ENCODE data around the gene FBXO11.
"Not testable (repeated sequence)": the region's sequence is repeated elsewhere in the genome, so short reads cannot be mapped to it uniquely, and the experiment has no call there.

The FBXO11 gene

DNA sequence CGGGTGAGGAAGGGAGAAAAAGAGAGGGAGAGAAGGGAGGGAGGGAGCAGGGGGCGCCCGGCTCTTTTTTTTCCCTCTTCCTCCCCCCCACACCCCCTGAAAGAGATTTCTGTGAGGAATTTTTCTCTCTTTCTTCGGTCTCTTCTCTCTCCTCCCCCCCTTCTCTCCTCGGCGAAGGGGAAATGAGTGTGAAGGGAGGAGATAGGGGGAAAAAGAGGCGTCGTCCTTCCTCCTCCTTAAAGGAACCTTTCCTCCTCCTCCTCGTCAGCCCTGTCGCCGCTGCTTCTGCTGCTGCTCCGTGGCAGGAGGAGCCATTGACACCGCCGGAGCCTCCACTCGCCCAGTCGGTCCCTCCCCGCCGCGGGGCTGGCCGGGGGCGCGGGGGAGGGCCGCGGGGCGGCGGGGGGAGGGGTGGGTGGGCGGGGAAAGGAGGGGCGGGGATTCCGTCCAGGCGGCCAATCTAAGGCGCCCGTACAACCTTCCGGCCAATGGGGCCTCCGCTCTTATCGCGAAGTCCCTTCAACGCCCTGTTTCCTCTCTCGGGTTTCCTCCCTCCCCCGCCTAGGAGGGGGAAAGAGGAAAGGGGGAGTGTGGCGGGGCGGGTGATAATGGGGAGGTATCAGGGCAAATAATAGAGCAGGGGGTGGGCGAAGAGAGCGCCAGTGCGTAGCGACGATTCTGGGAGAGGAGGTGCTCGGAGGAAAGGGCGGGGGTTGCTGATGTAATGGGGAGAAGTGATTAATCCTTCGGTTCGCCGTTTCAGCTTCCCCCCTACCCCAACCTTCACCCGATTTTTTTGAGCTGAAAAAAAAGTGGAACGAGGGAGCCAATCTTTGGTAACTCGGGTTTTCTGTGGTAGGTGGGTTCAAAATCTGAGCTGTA, at the start of gene FBXO11:
Gene FBXO11 (minus strand): TSS at position 342 of the 882 bp plus-strand sequence. CDS start 778 bp downstream, outside the sequence.
- DNase-seq = peak; percentile 94

DNA sequence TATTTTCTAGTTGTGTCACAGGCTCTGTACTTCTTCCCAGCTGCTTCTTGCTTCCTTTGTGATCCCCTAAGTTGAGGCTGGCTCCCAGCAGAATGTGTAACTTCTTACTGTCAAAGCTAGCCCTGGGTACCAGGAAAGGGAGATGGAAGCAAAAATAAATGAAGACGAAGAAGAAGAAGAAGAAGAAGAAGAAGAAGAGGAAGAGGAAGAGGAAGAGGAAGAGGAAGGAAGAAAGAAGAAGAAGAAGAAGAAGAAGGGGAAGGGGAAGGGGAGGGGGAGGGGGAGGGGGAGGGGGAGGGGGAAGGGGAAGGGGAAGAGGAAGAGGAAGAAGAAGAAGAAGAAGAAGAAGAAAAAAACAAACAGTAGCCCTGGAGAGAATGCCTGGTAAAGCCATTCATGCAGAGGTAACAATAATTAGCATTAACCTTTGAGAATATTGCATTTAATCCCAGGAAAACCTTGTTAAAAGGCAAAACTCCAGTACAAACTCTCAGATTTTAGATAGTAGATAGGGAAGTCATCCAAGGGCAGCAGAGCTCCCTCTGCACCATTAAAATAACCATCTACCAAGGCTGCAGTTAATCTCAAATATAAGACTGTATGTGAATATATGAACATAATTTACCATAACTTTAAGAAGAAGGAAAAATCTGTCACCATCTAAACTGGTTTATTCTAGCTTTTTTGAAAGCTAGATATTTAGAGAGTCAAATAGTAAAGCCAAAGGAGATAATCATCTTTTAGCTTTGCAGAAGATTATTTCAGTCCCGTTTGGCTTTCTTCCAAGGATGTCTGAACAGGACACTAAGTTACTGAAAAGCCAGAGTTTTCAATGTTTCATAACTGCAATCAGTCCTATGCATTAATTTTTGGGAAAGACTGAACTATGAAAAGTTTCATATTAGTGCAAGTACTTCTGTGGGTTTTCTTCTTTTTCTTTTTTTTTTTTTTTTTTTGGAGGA, 44.3 kb upstream of the FBXO11 start:
- DNase-seq = no peak

DNA sequence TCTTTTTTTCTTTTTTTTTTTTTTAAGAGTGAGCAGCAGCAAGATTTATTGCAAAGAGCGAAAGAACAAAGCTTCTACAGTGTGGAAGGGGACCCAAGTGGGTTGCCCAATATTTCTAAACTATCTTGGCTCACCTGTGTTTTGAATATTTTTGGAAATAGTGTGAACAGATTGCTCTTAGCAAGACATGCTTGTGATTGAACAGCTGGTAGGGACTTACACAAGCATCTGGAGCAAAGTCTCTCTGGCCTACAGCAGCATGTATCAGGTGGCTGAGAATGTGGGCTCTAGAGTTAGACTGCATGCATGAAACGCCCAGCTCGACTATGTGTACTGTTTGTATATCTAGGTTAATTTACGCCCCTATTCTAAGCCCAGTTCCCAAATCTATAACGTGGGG, 40.3 kb upstream of the FBXO11 start:
- DNase-seq = no peak

DNA sequence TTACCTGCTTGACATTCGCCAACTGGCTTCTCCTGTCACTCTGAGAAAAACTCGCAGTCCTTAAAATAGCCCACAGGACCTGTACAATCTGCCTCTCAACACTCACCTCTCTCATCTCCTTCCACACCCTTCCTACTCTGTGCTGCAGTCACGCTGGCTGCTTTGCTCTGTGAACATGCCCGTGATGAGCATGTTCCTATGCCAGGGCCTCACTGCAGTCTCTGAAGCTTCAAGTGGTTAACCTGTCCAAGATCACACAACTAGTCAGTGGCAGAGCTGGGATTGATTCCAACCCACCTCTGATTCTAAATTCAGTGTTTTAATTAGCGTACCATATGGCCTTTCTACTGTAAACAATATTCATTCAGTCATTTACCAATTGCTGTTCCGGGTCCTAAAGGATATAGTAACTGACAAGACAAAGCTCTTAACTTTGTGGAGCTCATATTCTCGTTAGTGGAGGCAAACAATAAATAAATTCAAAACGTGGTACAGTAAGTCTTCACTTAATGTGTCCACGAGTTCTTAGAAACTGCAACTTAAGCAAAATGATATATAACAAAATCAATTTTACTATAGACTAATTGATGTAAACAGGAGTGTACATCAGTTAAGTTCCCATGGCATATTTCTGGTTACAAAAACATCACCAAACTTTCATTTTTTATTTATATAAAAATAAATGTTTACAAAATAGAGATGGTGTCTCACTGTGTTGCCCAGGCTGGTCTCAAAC, 38.9 kb upstream of the FBXO11 start:
- DNase-seq = no peak

DNA sequence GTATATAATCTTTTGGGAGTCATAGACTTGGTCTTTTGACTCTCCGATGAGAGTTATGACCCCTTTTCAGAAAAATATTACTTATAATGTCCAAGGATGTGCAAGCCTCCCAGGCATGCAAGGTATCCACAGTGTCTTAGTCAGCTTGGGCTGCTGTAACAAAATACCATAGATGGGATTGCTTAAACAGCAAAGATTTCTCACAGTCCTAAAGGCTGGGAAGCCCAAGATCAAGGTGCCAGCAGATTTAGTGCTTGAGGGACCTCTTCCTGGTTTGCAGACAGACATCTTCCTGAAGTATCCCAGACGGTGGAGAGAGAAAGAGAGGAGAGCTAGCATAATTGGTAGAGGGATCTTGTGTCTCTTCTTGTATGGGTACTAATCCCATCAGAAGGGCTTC, 35.6 kb upstream of the FBXO11 start:
- DNase-seq = no peak

DNA sequence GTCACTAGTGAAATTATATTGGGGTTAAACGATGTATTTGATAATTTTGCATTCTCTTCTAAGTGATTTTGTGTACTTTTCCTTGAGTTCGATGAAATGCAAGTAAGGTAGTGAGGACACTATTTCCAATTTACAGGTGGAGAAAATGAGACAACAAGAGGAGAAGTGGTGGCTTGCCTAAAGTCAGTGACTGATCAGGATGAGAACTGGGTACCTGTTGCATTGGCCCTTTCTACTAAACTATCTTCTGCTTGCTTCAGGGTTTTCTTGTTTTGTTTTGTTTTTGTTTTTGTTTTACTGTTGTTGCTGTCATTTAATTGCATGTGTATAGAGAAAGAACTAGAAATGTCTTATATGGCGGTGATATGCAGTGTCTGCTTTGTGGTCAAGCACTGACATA, 31.4 kb upstream of the FBXO11 start:
- no peak for DNase-seq

DNA sequence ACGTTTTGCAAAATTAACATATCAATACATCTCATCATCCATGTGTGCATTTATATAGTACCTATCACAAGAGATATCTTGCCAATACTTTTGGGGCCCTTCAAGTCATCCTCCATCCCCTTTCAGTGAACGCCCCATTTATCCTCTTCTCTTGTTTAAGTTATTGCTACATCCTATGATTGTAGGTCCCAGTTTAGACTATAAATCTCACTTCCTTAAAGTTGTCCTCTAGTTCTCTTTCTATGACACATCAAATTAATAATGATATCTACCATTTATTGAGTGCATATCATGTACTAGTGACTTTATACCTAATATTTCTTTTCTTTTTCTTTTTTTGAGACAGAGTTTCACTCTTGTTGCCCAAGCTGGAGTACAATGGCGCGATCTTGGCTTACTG, 28.8 kb upstream of the FBXO11 start:
- DNase-seq = no peak

DNA sequence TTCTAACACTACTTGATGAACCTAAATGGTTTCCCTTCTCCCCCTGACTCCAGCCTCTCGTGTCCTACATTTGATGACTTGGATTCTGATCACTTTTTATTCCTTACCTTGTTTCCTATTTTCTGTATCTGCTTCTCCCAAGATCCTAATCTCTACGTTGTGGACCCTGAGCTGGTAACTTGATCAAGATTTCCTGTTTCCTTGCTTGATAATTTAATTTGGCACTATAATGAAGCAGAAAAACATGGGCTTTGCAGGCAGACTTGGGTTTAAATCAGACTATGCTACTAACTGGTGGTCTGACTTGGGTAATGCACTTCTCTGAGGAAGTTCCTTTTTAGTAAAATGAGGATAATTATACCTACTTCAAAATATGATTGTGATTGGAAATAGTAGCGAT, 11.7 kb upstream of the FBXO11 start:
- no peak for DNase-seq

DNA sequence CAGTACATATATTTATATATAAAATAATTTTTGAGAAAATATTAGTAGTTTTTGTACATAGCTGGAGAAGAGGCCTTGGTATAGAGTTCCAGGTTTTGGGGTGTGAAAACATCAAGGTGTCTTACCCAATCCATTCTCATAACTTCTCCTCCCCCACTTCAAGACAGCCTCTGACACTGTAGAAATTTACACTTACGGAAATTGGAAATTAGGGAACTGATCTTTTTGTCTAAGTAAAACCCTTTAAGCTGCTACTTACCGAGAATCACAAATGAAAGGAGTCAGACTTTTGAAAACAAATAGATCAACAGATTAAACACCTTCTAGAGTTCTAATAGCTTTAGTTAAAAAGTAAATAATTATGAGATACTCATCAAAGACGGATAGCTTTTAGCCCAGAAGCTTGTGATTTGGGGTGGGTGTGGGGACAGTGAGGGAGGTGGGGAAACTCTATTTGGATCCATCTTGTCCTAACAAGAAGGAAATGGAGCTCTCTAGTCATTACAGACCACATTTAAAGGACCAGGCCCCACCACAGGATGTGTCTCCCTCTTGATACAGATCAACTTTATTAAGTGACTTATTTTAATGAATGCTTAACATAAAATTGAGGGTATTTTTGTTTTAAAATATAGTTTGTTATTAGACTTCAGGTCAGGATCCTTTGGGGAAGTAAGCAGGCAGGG, 11.1 kb upstream of the FBXO11 start:
- no peak for DNase-seq

DNA sequence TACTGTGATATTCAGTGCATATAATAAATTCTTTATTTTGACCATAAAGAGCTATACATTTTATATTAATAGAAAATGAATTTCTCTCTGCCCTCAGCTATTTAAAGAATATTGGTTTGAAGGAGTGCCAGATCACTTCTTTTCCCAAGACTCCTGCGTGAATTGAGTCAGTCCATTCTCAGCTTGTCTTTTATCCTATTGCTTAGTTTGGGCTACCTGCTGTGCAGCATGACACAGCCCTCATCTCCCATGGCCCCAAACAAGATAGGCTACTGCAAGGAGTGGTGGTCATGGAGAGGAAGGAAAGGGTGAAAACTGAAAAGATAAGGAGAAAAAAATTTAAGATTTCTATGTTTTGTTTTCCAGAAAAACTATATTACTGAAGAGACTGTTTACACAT, 10.1 kb upstream of the FBXO11 start:
- no peak for DNase-seq

DNA sequence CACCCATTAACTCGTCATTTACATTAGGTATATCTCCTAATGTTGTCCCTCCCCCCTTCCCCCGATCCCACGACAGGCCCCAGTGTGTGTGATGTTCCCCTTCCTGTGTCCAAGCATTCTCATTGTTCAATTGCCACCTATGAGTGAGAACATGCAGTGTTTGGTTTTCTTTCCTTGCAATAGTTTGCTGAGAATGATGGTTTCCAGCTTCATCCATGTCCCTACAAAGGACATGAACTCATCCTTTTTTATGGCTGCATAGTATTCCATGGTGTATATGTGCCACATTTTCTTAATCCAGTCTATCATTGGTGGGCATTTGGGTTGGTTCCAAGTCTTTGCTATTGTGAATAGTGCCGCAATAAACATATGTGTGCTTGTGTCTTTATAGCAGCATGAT, 4.4 kb upstream of the FBXO11 start:
- not testable (repeated sequence) for DNase-seq

DNA sequence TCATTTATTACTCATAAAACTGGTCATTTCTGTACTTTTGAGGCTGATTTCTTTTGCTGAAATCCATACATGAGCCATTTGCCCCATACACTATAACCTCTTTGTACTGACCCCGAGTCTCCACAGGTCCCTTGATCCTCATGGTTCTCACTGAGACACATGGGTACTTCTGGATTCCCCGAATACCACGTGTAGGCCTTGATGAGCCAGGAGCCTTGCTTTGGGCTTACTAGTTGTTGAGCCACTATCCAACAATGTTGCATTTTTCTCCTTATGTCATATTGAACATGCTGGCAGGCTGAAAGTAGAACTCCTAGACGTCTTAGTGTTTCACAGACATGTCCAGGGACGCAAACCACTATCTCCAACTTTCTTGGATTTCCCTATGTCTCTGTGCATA, 2.4 kb upstream of the FBXO11 start:
- no peak for DNase-seq

DNA sequence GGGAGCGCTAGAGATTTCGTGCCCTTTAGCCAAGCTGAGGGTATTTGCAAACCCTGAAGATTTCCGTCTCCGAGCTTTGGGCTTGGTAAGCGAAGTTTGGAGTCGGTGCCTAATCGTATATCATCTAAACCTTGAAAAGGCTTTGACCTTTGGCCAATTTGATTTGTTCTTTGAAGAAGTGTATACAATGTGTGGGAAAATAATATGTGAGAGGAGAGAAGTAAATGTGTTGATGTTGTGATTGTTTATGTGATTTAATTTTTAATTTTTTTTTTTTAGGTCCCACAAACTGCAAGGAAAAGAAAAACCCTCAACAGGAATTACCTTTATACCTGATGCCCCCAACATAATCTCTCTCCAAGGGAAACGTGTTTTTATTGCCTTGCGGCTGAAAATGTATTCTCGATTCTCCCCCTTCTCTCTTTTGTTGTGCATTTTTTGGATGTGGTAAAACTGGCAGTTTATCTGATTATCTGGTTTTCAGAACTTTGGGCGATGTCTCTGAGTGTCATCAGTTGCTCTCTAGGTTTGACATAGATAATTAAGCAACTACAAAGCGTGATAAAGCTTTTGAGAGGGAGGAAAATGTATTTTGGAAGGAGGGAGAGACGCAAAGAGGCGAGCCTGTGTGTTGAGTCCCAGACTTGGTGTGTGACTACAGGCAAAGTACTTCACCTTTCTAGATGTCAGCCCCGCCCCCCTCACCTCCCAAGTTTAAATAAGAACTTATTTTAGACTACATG, 912 bp upstream of the FBXO11 start:
- DNase-seq = no peak

DNA sequence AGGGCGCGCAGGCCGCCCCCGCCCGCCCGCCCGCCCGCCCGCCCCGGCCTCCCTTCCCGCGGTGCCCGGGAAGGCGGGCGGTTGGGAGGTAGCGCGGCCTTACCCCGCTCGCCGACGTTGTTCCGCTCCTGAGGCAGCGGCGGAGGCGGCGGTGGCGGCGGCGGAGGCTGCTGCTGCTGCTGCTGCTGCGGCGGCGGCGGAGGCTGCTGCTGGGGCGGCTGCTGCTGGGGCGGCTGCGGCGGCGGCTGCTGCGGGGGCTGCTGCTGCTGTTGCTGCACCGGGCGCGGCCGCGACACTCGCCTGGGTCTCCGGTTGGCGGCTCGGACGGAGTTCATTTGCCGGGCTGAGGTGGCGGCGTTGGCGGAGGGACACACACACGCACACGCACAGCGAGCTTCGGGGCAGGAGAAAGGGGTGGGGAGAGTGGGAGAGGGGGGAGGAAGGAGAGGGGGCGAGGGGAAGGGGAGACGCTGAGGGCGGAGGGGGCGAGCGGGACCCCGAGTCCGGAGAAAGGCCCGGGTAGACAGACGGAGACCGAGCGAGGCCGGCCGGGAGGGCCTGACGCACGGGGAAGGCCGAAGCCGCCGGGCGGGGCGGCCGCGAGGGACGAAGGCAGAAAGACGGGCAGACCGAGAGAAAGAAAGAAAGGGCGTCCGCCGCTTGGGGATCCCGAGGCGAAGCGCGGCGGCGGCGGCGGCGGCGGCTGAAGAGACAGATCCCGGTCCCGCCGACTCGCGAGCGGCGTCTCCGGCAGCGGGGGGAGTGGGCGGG, 727 bp downstream of the FBXO11 start:
- DNase-seq = peak; percentile 74

DNA sequence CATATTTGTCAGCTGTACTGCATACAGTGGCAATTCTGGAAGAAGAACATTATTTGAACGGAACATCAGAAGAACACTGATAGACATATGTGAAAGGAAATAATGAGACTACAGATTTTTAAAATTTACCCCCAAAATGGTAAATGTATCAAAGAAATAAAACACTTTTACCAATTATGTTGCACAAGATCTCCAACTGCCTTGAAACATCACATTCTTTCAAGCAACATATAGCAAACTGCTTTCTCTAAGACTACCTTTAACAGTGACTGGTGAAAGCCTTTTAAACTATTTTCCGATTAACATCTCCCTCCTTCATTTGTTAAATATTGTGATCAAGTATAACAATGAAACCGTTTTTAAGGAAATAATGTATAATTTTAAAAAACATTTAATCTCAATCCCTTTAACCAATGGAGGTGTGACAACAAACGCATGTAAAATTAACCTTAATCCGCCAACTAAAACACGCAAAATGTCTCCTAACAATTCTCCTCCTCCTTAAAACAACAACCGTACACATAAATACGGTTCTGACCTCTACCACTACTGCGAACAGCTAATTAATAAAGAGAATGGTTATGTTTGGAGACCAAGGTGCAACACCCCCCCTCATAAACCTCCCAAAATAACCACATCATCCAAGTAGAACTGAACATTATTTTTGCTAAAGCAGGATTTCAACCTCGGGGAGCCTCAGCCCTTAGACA, 2.4 kb downstream of the FBXO11 start:
- no peak for DNase-seq

DNA sequence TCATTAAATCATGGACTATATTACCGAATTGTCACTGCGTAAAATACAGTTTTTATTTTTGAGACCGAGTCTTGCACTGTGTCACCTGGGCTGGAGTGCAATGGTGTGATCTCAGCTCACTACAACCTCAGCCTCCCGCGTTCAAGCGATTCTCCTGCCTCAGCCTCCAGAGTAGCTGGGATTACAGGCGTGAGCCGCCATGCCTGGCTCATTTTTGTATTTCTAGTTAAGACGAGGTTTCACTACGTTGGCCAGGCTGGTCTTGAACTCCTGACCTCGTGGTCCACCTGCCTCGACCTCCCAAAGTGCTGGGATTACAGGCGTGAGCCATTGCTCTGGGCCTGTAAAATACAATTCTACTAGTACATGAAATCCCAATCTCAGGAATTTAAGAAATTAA, 4.4 kb downstream of the FBXO11 start:
- not testable (repeated sequence) for DNase-seq

DNA sequence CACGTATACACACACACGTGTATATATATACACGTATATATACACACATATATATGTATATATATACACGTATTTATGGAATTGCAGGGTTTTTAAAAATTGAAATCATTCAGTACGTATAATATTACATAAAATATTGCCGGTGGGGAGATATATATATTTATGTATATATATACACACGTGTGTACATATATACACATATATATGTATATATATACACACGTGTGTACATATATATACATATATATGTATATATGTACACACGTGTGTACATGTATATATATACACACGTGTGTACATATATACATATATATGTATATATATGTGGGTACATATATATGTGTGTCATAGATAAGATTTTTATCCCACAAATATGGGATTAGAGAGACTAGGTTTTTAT, 5.4 kb downstream of the FBXO11 start:
- no peak for DNase-seq

DNA sequence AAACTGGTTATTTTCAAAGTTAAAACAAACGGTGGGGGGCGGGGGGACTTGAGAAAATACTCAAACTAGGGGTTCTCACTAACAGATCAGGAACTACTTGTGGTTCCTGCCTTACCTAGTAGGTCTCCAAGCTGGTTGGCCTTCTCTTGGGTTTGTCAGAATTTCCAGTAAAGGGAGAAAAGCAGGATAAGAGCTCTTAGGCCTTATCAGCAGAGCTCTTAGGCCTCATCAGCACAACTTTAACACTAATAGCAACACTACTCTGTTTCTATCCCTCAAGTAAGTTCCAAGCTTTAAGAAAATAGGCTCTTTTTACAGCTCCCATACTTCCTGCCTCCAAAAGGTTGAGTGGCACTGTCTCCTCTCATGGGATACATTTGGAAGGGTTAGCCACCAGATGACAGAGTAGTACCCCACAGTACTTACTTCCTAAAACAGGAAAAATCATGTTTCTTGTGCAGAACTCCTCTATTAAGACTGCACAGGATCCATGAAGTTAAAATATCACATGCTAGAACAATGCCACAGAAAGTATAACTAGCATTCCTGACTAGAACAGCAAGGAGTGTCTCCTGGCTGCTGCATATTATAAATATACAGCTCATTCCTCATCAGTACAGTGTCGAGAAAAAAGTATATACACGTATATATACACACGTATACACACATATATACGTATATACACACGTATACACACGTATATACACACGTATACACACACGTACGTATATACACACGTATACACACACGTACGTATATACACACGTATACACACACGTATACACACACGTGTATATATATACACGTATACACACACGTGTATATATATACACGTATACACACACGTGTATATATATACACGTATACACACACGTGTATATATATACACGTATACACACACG, 6.1 kb downstream of the FBXO11 start:
- no peak for DNase-seq

Measured in NCI-H1092 treated with DMSO at 0.1 percent for 48 hours (cell line).